LNCaP clone FGC (cell line): ENCODE data around the gene MYO5A.
A peak's percentile ranks its signal among the peaks of the same experiment; 100 is the strongest.
"Not testable (repeated sequence)": the region's sequence is repeated elsewhere in the genome, so short reads cannot be mapped to it uniquely, and the experiment has no call there.

Experiments
- DNase-seq: peaks from one replicate; pipeline ENCODE4 v3.0.0-alpha.2; 2011; ENCODE audit warnings: low read depth
- H3K4me3 ChIP-seq: 2 replicates; pipeline ENCODE4 v1.5.1; 2011; ENCODE audit warnings: mild to moderate bottlenecking, low read depth, low read length, control low read depth
- TF ChIP-seq, protein P1 (sequence below): IDR thresholded peaks from 2 replicates; pipeline ENCODE4 v1.5.1; 2012; ENCODE audit warnings: mild to moderate bottlenecking; ENCODE audit not compliant: control insufficient read depth, insufficient read depth; ENCODE audit errors: extremely low read depth

Gene MYO5A

DNA sequence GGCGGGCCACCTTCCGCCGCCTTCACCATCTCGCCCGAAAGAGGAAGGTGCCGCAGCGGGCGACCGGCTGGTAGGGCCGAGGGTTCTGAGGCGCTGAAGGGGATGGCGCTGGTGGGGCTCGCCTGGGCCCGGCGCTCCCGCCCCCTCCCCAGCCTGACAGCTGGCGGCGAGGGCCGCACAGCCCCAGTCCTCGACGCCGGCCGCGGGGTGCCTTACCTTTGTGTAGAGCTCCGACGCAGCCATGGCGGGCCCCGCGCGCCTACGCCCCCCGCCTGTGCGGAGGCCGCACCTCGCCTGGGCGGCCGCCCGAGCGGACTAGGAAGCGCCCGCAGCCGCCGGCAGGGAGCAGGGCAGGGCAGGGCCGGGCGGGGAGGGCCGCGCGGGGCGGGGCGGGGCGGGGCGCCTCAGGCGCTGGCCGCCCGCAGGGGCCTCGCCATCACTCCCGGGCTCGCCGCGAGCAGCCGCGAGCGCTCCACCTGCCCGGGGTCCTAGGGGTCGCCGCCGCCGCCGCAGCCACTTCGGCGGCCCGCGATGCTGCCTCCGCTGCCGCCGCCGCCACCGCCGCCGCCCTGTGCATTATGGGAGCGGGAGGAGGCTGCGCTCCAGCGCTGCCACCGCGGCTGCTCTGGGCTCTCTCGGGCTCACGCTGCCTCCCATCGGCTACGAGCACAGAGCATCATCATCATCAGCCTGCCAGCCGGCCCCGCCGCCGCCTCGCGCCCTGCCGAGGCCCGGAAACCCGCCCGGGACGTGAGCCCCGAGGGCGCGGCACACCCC lies at the start of gene MYO5A:
Gene MYO5A (minus strand): TSS at position 317 of the 777 bp plus-strand sequence. CDS start 74 bp downstream, at position 243.
- H3K4me3 ChIP-seq, result peak within 1 kb of the TSS; percentile 59
- TF ChIP-seq, protein P1, sequence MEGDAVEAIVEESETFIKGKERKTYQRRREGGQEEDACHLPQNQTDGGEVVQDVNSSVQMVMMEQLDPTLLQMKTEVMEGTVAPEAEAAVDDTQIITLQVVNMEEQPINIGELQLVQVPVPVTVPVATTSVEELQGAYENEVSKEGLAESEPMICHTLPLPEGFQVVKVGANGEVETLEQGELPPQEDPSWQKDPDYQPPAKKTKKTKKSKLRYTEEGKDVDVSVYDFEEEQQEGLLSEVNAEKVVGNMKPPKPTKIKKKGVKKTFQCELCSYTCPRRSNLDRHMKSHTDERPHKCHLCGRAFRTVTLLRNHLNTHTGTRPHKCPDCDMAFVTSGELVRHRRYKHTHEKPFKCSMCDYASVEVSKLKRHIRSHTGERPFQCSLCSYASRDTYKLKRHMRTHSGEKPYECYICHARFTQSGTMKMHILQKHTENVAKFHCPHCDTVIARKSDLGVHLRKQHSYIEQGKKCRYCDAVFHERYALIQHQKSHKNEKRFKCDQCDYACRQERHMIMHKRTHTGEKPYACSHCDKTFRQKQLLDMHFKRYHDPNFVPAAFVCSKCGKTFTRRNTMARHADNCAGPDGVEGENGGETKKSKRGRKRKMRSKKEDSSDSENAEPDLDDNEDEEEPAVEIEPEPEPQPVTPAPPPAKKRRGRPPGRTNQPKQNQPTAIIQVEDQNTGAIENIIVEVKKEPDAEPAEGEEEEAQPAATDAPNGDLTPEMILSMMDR, result peak; percentile 44
- peak; percentile 27 for DNase-seq

DNA sequence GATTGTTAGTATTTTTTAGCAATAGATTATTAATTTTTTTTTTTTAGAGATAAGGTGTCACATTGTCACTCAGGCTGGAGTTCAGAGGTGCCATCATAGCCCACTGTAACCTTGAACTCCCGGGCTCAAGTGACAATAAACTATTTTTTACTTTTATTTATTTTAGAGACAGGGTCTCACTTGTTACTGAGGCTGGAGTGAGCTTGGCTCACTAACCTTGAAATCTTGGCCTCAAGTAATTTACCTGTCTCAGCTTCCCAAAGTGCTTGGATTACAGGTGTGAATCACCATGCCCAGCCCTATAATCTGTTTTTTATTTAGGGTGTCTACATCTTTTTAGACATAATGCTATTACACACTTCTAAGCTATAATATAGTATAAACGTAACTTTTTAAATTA lies 48.0 kb upstream of the MYO5A start:
- DNase-seq, result no peak
- H3K4me3 ChIP-seq, result no peak overlapping the region
- TF ChIP-seq, protein P1, result no peak

DNA sequence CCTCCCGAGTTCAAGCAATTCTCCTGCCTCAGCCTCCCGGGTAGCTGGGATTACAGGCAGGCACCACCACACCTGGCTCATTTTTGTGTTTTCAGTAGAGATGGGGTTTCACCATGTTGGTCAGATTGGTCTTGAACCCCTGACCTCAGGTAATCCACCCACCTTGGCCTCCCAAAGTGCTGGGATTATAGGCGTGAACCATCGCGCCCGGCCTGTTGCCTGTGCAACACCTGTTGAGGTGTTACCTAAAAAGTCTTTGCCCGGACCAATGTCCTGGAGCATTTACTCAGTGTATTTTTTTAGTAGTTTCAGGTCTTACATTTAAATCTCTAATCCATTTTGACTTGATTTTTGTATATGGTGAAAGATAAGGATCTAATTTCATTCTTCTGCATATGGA lies 46.9 kb upstream of the MYO5A start:
- DNase-seq, H3K4me3 ChIP-seq: not testable (repeated sequence)

DNA sequence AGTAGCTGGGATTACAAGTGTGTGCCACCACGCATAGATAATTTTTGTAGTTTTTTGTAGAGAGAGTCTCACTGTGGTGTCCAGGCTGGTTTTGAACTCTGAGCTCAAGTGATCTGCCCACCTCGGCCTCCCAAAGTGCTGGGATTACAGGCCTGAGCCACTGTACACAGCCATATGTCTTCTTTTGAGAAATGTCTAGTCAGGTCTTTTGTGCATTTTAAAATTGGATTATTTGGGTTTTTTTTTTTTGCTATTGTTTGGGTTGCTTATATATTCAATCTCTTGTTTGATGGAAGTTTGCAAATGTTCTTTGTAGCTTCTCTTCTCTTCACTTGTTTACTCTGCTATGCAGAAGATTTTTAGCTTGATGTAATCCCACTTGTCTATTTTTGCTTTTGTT lies 46.4 kb upstream of the MYO5A start:
- TF ChIP-seq, protein P1, result no peak
- H3K4me3 ChIP-seq, result no peak overlapping the region
- no peak for DNase-seq

DNA sequence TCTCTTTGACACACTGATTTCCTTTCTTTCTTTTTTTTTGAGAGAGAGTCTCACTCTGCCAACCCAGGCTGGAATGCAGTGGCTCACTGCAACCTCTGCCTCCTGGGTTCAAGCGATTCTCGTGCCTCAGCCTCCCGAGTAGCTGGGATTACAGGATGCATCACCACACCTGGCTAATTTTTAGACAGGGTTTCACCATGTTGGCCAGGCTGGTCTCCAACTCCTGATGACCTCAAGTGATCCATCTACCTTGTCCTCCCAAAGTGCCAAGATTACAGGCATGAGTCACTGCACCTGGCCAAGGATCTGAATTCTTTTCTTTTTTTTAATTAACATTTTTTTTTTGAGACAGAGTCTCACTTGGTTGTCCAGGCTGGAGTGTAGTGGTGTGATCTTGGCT lies 45.9 kb upstream of the MYO5A start:
- not testable (repeated sequence) for H3K4me3 ChIP-seq, DNase-seq

DNA sequence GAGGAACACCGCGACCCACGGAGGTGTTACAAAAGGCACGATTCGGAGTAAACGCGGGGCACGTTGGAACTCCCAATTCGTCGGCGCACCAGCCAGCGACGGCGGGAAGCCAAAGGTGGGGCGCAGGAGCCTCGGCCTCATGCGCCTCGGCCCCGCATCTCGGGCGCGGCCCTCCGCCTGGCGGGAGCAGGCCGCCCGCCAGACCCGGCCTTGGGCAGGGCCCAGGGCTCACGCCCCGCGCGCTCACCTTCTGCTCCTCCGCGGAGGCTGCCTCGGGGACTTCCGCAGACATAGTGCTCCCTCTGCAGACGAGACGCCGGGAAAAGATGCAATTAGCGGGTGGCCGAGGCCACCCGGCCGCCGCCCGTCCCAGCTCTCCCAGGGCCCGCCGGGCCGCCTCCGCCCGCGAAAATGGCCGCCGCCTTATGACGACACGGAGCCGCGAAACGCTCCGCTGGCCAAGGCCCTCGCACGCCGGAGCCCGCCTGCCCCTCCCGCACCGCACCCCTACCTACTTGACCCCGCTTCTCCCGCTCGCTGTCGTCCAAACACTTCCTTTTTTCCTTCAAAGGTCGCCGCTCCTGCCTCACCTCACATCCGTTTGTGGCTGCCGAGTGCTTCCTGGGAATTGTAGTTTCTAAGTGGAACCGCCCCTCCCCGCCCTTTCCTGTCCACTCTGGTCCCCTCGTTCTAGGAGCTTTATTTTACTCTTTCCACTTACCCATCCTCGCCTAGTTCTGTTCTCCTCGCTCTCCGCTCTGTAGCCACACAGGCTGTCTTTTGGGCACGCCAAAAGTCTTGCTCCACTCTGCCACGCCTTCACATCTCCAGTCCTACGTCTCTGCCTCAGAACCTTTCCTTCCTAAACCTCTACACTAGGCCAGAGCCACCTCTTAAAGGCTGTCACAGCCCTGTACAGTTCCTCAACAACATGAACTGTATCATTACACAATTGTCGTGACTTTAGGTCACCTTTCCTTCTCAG lies 40.2 kb upstream of the MYO5A start, which contains the start of gene ARPP19:
Gene ARPP19 (minus strand): TSS at position 430 of the 985 bp plus-strand sequence. CDS start 138 bp downstream, at position 292.
- peak; percentile 83 for DNase-seq
- peak within 1 kb of the TSS; percentile 62 for H3K4me3 ChIP-seq
- TF ChIP-seq, protein P1, result peak; percentile 40; the same call in 1 of the 2 replicates

DNA sequence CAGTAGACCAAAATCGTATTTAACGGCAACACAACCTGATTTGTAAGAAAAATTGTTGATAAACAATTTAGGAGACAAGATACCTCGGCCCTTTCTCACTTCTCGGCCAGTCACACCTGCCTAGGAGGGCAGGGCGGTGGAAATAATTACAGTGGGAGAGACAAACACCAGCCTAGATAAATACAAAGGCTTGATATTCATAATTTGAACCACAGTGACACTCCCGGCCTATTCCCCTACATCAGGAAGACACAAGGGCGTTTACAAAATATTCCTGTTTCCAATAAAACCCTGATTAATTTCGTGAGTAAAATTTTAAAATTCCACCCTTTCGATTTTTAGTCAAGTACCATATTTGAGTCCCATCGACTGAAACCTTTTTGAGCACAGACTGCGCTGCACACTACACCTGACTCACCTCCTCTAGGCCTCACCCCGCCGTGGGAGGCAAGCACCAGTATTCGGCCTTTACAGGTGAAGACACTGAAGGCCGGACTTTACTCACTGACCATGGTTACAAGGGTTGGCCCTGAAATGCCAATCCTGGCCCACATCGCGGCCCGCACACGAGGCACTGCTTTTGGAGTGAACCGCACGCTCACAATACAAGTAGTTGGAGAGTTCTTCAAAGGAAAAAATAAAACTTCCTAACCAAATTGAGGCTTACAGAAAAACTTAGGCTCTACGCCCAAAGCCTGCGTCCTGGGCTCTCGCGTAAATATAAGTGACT lies 39.4 kb upstream of the MYO5A start:
- TF ChIP-seq, protein P1, result 0 out of 2 replicates have a peak, but pooled peaks have one; percentile 3
- no peak for DNase-seq
- peak overlapping the region; percentile 62 for H3K4me3 ChIP-seq
